Pancreas (tissue), 10 donors: ENCODE measurements around the gene CHST4. TPM values are rescaled to one million over a fixed set of nuclear protein-coding genes. Genes with fewer than 3 reads are reported as not detected.

Source experiments
- ATAC-seq, 4 donors: fragments of 200-7000 bp; cut with Tn5 transposase; one replicate each; pipeline versions ENCODE4 v1.8.0 to v1.9.1; 2020; ENCODE audit warnings: mild to moderate bottlenecking in 4 of 4, moderate library complexity in 4 of 4
- DNase-seq, 6 donors: peaks; one replicate each; pipeline ENCODE4 v3.0.0-alpha.2; 2020
- FAIRE-seq: peaks from 2 replicates; lab custom pipeline; 2012; peaks lifted over from hg19 to GRCh38; lab: Jason Lieb, UNC
- H3K27ac ChIP-seq, 4 donors: fragments of 200-600 bp; sonication (generic); 1 replicate in 3 of 4; 2 replicates in 1 of 4; pipeline versions ENCODE4 v1.5.0 to v1.8.0; 2020
- H3K27me3 ChIP-seq, 4 donors: fragments of 200-600 bp; one replicate each; pipeline ENCODE4 v1.8.0; 2021
- H3K36me3 ChIP-seq, 3 donors: fragments of 200-600 bp; sonication (generic) in 1 of 3; one replicate each; pipeline versions ENCODE4 v1.5.0 to v1.8.0; 2020 to 2021
- H3K4me1 ChIP-seq, 3 donors: fragments of 200-600 bp; one replicate each; pipeline ENCODE4 v1.8.0; 2021
- H3K4me3 ChIP-seq, 4 donors: fragments of 200-600 bp; sonication (generic) in 2 of 4; one replicate each; pipeline versions ENCODE4 v1.5.0 to v1.8.0; 2020 to 2021
- H3K9me3 ChIP-seq, 4 donors: fragments of 200-600 bp; one replicate each; pipeline ENCODE4 v1.8.0; 2021
- WGBS, 2 donors: extraction: QIAGEN DNeasy Blood & Tissue Kit; methylation state at CpG; one replicate each; pipeline ENCODE4 v1.1.7; 2013; 5-methylcytosine and 5-hydroxymethylcytosine counted together
- intact Hi-C, 3 donors: fragments of 100-400 bp; cut with DNase I; formaldehyde crosslinking; loops; one replicate each; pipeline versions ENCODE4 v1.11.1 to v1.14.2; 2022
- polyA plus RNA-seq, 2 donors: library from polyadenylated mRNA; stranded (reverse); fragments of 200-250 nt; gene quantifications; one replicate each; pipeline ENCODE4 v1.2.3, GENCODE V29; 2013
- total RNA-seq, 6 donors: library from RNA; stranded (reverse); fragmentation: NEBNext Ultra II Directional in 4 of 6; extraction: Animal tissue kit (Norgen Biotek cat#: 25700) in 4 of 6; gene quantifications; one replicate each; pipeline versions ENCODE4 v1.2.1 to v1.2.4, GENCODE V29; 2021 to 2023
- TF ChIP-seq, protein P1 (sequence below), 4 donors: fragments of 200-600 bp; sonication (generic) in 3 of 4; IDR thresholded peaks; one replicate each; pipeline versions ENCODE4 v1.5.0 to v1.8.0; 2021; ENCODE audit warnings: antibody characterized with exemption in 4 of 4
- donor health status: healthy with polysubstance abuse.
- donor health status: DM: no; HTN: no; CAD: no; lungs with moderate emphysema.
- donor health status: DM: no; HTN: no; CAD: no.
- donor health status: control.
- donor health status: control.
- donor health status: Bipolar disorder and iron deficiency.
- donor health status: DM: yes; HTN: yes; CAD: no.
- donor health status: DM: no; HTN: no; CAD: no.
- donor health status: DM: no; HTN: no; CAD: no.
- donor health status: DM: yes; HTN: yes; CAD: no.

The CHST4 gene
- total and polyA plus RNA-seq, 8 donors, result 2.6 to 17.2 (median 6.1) TPM

DNA sequence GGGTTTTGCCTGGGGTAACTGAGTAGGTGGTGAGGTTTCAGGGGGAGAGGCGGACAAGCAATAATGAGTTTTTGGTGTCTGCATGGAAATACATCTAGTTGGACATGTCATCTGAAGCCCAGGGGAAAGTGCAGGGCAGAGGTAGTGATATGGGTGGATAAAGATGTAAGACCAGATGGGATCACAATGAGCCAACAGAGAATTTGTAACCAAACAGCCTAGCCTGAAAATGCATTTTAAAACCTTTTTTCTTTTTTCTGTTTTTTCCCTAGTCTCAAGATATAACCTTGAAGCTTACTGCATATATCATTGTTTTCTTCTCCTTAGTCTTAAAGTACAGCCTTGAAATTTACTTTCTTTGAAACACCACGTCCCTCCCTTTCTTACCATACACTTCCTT lies 33.4 kb upstream of the CHST4 start:
- no peaks in the 10 kb centered on the region for H3K27me3 ChIP-seq
- TF ChIP-seq, protein P1, sequence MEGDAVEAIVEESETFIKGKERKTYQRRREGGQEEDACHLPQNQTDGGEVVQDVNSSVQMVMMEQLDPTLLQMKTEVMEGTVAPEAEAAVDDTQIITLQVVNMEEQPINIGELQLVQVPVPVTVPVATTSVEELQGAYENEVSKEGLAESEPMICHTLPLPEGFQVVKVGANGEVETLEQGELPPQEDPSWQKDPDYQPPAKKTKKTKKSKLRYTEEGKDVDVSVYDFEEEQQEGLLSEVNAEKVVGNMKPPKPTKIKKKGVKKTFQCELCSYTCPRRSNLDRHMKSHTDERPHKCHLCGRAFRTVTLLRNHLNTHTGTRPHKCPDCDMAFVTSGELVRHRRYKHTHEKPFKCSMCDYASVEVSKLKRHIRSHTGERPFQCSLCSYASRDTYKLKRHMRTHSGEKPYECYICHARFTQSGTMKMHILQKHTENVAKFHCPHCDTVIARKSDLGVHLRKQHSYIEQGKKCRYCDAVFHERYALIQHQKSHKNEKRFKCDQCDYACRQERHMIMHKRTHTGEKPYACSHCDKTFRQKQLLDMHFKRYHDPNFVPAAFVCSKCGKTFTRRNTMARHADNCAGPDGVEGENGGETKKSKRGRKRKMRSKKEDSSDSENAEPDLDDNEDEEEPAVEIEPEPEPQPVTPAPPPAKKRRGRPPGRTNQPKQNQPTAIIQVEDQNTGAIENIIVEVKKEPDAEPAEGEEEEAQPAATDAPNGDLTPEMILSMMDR (IDR thresholded peaks at IDR 0.05), result no peak
- ATAC-seq (no peak), DNase-seq (no peak), FAIRE-seq (no peak)
- H3K4me3 ChIP-seq, result no peak overlapping the region
- H3K27ac ChIP-seq, result no peak overlapping the region
- 60 to 78% methylated on average over 2 of the region's 2 CpGs for WGBS, 2 donors
- H3K4me1 ChIP-seq, result no peaks in the 10 kb centered on the region
- no peaks in the 10 kb centered on the region for H3K36me3 ChIP-seq
- intact Hi-C loops, result loop anchor here in 2 of 3 donors (5.0 to 10.0 kb wide), 2 partner anchors 78 to 80 kb away; no protein-coding TSS in a partner anchor
- H3K9me3 ChIP-seq, result no peaks in the 10 kb centered on the region

DNA sequence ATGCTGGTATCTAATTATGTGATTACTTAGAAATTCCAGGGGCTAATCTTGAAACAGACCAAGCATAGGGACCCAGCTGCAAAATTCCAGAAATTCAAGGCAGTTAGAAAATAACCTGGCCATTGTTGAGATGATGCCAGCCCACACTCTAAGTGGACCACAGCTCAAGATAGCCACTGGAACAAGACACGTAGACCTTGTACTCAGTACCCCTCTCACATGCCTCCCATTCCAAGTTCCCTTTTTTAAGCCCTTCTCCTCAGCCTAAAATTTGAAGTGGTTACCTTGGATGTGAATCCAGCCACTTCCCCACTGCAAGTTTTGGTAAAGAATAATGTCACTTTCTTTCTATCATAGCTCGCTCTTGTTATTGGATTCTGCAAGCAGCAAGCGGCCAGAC lies 33.0 kb upstream of the CHST4 start:
- TF ChIP-seq, protein P1 (IDR thresholded peaks at IDR 0.05), result no peak
- Histone ChIP-seq H3K27me3 (no peaks in the 10 kb centered on the region), H3K36me3 (no peaks in the 10 kb centered on the region), H3K4me1 (no peaks in the 10 kb centered on the region), H3K9me3 (no peaks in the 10 kb centered on the region), H3K27ac (no peak overlapping the region), H3K4me3 (no peak overlapping the region)
- FAIRE-seq (no peak), DNase-seq (no peak), ATAC-seq (no peak)
- intact Hi-C loops, result loop anchor here in 2 of 3 donors (5.0 to 10.0 kb wide), 2 partner anchors 78 to 81 kb away; no protein-coding TSS in a partner anchor
- WGBS, 2 donors, result 68% methylated on average over 3 of the region's 3 CpGs

DNA sequence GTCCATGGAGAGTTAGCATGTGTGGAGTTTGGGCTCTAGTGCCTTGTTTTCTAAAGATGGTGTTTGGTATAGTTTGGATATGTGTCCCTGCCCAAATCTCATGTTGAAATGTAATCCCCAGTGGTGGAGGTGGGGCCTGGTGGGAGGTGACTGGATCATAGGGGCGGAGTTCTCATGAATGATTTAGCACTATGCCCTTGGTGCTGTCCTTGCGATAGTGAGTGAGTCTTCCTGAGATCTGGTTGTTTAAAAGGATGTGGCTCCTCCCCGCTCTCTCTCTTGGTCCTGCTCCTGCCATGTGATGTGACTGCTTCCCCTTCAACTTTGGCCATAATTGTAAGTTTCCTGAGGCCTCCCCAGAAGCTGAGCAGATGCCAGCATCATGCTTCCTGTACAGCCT lies 28.2 kb upstream of the CHST4 start:
- H3K4me3 ChIP-seq, result no peak overlapping the region
- no peaks in the 10 kb centered on the region for H3K9me3 ChIP-seq
- 81 to 91% methylated on average over 3 of the region's 3 CpGs for WGBS, 2 donors
- ATAC-seq (no peak), FAIRE-seq (no peak), DNase-seq (no peak)
- H3K27ac ChIP-seq, result no peak overlapping the region
- TF ChIP-seq, protein P1 (IDR thresholded peaks at IDR 0.05), result no peak
- intact Hi-C loops, result loop anchor here in 1 of 3 donors (10.0 kb wide), 1 partner anchor 83 kb away; no protein-coding TSS in a partner anchor
- no peaks in the 10 kb centered on the region for H3K36me3 ChIP-seq
- H3K4me1 ChIP-seq, result no peaks in the 10 kb centered on the region
- H3K27me3 ChIP-seq, result no peaks in the 10 kb centered on the region

DNA sequence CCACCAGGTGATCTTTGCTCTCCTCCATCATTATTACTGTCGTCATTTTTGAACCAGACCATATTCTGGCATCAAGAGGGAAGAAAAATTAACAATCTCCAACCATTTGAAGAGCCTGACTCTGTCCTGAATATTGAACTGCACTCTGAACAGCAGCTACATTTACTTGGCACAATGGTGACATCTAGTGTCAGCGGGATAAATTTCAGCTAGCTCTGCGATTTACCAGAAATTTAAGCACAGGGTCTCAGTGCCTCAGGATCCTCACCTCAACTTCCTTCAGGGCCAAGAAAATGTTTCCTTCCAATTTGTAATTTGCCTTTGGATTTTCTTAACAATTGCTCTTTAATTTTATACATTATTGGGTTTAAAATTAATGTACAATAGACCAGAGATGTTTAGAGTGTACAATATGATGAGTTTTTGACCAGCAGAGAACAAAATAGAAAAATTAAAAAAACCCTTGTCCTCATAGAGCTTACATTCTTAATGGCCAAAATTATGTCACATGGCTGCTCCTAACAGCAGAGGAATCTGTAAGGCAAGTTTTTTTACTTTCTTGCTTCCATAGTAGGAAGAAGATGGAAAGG lies 26.4 kb upstream of the CHST4 start:
- H3K4me1 ChIP-seq, result no peaks in the 10 kb centered on the region
- WGBS, 2 donors, result 0 to 1% methylated on average over 3 of the region's 3 CpGs
- no peak overlapping the region for H3K4me3 ChIP-seq
- H3K36me3 ChIP-seq, result no peaks in the 10 kb centered on the region
- DNase-seq (peak in 3 of 6 donors; percentile 15 to 58 (median 36)), FAIRE-seq (no peak), ATAC-seq (peak; percentile 64 to 93 (median 88))
- intact Hi-C loops, result loop anchor here in 1 of 3 donors (10.0 kb wide), 1 partner anchor 85 kb away; no protein-coding TSS in a partner anchor
- H3K27me3 ChIP-seq, result no peaks in the 10 kb centered on the region
- TF ChIP-seq, protein P1 (IDR thresholded peaks at IDR 0.05), result peak; percentile 27 to 64 (median 55)
- no peaks in the 10 kb centered on the region for H3K9me3 ChIP-seq
- H3K27ac ChIP-seq, result no peak overlapping the region

DNA sequence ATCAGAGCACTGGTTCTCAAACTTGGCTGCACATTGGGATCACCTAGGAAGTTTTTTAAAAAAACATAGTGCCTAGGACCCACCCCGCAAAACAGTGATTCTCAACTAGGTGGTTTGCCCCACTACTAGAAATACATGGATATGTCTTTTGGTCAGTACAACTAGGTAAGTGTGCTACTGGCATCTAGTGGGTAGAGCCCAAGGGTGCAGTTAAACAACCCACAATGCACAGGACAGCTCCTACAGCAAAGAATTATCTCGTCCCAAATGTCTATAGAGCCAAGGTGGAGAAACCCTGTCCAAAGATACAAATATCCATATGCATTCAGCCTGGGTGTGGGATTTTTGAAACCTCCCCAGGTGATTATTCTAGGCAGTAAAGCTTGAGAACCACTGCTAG lies 25.3 kb upstream of the CHST4 start:
- Histone ChIP-seq H3K36me3 (no peaks in the 10 kb centered on the region), H3K4me3 (no peak overlapping the region), H3K27me3 (no peaks in the 10 kb centered on the region), H3K4me1 (peaks cover 0 to 3% (median 0%) of the 10 kb centered on the region in 3 donors), H3K27ac (peak overlapping the region in 2 of 4 donors; percentile 14 to 52), H3K9me3 (no peaks in the 10 kb centered on the region)
- 58 to 72% methylated on average over 2 of the region's 2 CpGs for WGBS, 2 donors
- intact Hi-C loops, result no loop called here
- FAIRE-seq, result no peak
- no peak for DNase-seq
- TF ChIP-seq, protein P1 (IDR thresholded peaks at IDR 0.05), result no peak
- ATAC-seq, result peak in 1 of 4 donors; percentile 8
